HG03521 (cell line): ENCODE data around the gene PLXNA2.

Experiments used
- ATAC-seq: cut with Tn5 transposase; IDR thresholded peaks from one replicate; pipeline ENCODE4 v1.9.1; 2021; ENCODE audit warnings: mild to moderate bottlenecking, moderate library complexity; ENCODE audit not compliant: unreplicated experiment

Gene PLXNA2

GRCh38 chr1:208149776-208150514 lies 94.2 kb downstream of the PLXNA2 start:
- no peak for ATAC-seq

GRCh38 chr1:208149213-208149612 lies 95.0 kb downstream of the PLXNA2 start:
- no peak for ATAC-seq

DNA sequence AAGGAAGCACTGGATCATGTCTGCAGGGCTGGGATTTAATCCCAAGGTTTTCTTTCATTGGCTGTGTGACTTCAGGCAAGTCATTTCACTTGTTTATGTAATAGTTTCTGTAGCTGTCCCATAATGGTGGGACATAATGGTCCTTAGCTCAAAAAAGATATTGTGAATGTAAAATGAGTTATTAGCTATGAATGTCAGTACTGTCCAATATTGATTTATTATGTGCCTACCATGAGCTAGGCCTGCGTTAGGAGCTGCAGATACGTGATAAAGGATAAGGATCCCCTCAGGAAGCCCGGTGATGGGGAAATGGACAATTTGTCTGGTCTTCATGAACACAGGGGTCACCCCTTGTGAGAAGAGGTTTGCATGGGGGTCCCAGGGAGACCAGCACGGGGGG lies 95.8 kb downstream of the PLXNA2 start:
- no peak for ATAC-seq

DNA sequence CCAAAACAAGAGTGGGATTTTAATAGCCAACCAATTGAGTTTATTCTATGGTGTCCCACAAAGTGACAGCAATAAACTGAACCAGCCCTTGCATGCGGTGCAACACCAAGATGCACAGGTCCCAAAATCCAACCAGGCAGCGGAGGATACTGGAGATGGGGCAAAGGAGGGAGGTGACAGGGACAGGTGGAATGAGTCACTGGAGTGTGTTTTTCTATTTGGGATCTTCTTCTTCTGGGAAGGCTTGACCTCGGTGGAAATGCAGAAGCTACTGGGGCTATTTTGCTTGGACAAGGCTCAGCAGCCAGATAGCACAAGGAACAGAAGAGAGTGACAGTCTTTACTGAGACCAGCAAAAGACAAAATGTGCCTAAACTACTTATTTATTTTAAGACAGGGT lies 97.5 kb downstream of the PLXNA2 start:
- no peak for ATAC-seq

GRCh38 chr1:208145167-208145566 lies 99.0 kb downstream of the PLXNA2 start:
- no peak for ATAC-seq

DNA sequence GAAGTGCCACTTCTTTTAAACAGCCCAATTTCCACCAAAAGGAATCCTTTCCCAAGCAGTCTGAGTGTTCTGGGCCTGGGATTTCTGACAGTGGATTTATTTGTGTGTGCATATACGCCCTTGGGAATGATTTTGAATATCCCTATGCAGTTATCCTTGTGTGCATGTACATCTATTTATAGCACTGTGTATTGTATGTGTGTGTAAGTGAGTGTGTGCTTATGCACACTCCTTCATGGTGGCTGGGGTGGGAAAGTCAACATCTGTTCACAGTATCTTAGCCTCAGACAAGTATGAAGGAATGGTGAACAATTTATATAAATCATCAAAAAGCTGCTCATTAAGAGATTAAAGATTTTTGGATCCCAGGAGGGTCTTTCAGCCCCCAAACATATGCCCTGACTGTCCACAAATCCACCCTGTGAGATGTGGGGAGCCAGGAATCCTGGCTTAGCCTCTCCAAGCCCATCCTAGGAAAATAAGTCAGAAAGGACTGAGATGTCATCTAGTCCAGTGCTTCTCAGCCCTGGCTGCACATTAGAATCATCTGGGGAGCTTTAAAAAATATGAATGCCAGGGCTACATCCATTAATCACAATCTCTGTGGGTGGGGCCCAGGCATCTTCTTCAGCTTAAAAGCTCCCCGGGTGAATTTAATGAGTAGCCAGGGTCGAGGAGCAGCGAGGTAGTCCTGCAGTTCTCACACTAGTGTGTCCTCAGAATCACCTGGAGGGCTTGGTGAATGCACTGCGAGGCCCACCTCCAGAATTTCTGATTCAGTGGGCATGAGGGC lies 101.4 kb downstream of the PLXNA2 start:
- ATAC-seq: no peak

DNA sequence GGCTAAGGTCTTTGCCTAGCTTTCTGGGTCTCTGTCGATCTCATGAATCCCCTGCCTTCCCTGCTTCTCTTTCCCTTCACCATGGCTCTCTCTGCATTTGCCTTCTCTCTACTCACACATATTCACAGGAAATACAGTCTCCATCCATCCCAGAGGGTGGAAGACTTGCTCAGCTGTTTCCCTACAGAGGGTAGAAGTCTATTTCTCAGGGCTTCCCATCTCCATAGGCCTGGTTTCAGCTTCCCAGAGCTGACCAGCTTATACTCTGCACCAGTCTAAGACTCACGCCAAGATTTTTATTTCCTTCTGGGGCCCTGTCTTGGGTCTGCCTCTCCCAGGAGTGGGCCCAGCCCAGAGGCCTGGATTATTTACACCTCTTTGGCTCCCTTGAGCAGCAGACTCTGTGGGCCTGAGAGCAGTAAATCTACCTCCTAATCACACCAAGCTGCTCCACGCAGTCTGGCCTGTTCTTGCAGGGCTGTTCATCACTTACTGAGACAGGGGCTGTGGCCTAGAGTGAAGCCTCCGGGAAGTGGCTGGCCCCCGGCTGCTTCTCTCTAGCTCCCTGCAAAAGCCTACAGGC lies 102.5 kb downstream of the PLXNA2 start:
- no peak for ATAC-seq

DNA sequence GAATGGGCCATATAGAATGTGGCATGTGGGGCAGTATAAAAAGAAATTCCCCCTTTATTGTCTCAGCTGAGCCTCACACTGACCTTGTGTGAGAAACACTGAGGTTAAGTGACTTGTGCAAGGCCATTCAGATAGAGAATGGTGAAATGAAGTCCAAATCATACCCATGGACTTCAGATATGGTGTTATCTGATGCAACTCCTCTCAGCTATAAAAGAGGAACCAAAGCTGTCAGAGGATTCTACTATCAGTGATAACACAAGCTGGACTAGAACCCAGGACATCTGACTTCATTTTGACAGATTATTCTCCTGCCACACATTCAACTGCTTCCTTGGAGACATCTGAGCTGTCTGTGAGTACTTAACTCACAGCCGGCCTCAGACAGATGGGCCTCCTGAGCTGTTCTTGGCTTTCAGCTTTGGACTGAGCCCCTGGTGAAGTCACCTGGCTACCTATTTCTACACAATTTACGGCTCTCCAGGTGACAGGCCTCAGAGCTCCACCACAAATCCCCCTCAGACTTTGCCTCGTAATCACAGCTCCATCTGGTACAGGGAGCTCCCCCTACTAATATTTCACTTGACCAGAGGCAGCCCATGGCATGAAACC lies 104.6 kb downstream of the PLXNA2 start:
- ATAC-seq: no peak

GRCh38 chr1:208137193-208137592 lies 107.0 kb downstream of the PLXNA2 start:
- ATAC-seq: no peak

DNA sequence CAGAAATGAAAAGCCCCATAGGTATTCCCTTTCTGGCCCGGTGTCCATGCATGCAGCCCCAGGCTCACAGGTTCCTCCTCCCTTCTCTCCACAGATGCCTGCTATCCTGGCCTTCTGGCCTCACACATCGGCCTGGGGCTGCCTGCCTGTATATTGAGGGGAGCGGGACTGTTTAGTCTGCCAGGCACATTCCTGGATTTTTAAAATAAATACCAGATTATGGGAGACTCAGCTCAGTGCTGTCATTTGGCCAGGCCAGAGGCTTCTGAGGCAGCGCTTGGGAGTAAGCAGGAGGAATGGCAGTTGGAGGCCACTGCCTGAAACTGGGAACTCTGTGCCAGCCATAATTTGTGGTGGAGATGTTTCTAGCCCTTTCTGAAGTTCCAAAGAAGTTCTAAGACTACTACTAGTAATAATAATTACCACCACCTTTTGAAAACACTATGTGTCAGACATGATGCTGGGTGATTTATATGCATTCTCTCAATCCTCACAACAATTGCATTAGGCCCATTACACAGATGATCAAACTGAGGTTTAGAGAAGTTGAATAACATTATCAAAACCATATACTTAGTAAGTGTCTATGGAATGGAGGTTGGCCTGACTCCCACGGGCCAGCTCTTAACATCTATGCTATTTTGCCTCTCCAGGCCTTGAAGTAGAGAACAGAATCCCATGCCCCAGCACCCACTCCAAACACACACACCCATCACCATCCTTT lies 107.6 kb downstream of the PLXNA2 start:
- no peak for ATAC-seq

DNA sequence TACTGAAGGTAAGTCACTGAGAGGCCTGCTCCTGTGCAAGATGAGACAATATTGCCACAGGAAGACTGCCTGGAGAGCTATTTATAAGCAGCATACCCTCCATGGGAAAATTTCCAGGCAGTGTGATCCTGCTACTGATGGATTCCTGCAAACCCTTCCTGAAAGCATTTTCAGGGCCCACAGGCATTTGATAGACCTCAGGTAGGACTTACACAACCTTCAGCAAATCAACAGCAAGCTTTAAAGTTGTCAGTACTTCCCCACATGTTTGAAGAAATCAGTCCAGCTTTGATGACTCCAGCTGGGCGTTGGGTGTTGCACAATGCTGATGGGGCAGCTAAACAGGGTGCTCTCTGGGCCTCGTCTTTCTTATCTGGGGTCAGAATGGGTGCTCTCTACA lies 108.8 kb downstream of the PLXNA2 start:
- ATAC-seq: no peak

DNA sequence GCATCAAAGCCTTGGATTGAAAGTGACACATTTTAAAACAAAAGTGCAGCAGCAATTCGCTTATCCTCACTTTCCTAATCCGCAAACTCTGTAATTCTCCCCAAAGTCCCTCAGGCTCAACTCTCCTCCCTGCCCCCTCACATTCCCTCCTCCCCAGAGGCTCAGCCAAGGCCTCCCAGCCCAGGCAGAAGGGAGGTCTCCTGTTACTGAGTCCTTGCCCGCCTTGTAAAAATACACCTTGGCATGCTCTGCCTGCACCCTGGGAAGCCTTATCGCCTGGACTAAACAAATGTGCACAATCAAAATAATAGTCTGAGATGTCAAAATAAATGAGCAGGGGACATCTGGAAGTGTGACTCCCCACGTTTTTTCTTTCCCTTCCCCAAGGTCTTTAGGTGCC lies 109.7 kb downstream of the PLXNA2 start:
- no peak for ATAC-seq

GRCh38 chr1:208133355-208133754 lies 110.8 kb downstream of the PLXNA2 start:
- ATAC-seq: no peak

DNA sequence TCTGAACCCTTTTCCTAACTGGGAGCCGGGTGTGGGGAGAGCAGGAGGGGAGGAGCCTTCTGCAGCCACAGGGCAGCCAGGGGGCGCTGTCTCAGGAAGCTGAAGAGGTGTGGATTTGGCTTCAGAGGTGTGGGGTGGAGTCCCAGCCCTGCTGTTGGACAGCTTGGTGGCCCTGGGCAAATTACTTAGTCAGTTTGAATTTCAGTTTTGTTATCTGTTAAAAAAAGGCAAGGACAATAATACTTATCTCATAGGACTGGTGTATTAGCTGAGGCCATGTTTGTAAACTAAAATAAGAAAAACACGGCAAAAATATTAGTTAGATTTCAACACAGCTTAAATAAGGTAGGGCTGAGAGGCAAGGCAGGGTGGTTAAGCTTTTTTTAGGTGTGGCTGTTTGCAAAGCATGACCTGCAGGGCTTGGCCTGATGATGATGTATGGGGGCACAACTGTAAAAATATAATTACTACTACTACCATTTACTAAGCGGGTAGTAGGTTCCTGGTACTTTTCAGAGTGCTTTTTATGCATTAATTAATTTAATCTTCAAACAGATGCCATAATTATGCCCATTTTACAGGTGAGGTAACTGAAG lies 111.8 kb downstream of the PLXNA2 start:
- peak; percentile 87 for ATAC-seq

DNA sequence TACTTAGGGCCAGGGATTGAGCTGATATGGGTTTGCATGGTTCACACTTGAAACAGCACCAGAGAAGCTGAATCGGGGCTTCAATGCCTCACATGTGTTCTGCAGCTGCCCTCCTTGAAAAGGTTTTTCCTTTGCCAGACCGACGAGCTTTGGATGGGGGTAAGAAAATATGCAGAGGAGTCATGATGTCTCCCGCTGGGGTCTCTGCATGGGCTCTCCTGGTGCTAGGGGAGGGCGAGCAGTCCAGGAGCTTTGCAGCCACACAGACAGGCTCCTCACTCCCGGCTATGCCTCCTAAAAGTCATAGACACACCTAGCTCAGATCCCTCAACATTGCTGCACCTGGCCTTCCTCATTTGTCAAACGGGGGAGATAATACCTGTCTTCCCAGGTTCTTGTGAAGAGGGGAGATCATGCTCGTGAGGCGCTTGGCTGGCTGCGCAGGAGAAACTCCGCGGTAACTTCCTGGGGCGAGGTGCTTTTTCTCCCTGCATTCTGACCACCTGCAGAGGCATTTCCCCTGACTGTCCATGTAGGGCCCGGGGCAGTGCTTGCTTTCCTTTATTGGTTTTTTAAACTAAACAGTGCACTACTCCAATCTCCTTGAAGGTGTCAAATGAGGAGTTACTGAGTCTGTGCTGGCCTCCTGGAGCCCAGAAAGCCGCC lies 112.4 kb downstream of the PLXNA2 start:
- ATAC-seq: peak; percentile 23

GRCh38 chr1:208129487-208129886 lies 114.7 kb downstream of the PLXNA2 start:
- no peak for ATAC-seq

DNA sequence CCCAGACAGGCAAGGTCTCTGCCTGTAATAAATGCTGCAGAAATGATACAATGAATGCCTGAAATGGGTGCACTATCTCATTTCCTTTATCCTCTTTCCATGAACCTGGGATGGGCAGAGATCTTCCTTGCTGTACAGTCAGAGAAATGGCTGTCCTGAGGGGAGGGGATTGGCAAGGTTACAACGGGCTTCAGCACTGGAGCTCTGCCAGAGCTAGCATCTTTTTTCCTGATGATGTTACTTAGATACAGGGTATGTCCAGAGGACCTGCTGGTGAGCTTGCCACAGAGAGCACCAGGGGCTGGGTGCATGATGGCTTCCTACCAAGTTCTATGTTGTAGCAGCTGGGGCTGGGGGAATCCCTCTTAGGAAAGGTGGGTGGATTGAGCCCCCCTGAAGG lies 115.1 kb downstream of the PLXNA2 start:
- no peak for ATAC-seq

DNA sequence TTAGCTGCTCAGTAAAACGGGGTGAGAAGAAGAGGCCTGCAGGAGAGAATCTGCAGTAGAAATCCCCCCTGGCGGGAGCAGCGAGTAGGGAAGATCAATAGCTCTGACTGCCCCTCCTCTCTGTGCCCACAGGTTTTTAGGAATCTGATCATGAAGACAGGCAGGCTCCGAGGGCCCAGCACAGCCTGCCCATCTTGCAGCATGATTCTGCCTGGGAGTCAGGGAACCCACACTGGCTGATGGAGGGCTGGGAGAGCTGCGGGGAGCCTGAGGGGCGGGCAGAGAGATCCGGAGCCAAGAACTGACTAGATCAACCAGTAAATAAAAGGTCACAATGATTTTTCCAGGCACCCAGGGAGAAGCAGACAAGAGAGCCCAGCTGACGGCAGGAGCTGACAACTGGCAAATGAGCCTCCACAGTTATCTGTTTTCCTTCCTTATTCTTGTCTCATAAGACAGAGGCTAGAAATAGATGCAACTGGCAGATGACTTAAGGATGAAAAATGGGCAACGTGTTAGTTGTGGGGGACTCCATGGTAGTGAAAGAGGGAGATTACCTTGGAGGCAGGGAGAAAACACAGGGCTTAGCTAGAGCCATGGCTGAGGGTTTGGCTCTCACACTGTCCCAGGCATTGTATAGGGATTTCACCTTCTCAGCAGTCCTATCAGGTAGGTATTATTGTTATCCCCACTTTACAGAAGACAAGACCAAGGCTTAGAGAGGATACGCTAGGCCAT lies 116.2 kb downstream of the PLXNA2 start:
- ATAC-seq: no peak

GRCh38 chr1:208127284-208127683 lies 116.9 kb downstream of the PLXNA2 start:
- no peak for ATAC-seq
